ENCODE data around the gene CEP85.

CEP85 gene

DNA sequence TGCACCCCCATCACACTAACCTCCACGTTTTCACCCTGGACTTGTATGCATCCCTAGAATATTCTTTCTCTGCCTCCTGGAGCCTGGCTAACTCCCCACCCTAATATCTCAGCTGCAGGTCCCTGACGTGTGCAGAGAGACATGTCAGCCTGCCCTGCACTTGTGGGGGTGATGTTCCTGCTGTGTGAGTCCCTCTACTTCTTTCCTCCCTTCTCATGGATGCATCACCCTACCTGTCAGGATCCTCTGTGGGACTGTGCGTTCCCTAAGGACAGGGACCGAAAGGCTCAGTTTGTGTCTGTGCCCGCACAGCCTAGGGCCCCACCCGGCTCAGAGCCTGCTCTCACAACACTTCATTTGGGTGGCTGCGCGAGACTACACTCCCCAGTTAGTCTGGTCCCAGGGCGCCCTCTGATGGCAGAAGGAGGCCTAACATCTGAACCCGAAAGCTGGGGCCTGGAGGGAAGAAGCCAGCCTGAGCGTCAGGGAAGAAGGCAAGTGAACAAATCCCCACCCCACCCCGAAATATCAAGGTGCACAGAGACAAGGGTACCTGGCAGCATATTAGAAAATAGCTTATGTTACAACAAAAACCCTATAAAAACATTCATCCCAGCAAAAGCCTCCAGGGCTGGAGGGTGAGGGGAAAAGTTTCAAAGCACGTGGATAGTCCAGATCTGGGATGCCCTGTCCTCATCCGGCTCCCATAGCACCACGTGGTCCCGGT is 87.5 kb downstream of the CEP85 start:
- TF ChIP-seq, protein P1, sequence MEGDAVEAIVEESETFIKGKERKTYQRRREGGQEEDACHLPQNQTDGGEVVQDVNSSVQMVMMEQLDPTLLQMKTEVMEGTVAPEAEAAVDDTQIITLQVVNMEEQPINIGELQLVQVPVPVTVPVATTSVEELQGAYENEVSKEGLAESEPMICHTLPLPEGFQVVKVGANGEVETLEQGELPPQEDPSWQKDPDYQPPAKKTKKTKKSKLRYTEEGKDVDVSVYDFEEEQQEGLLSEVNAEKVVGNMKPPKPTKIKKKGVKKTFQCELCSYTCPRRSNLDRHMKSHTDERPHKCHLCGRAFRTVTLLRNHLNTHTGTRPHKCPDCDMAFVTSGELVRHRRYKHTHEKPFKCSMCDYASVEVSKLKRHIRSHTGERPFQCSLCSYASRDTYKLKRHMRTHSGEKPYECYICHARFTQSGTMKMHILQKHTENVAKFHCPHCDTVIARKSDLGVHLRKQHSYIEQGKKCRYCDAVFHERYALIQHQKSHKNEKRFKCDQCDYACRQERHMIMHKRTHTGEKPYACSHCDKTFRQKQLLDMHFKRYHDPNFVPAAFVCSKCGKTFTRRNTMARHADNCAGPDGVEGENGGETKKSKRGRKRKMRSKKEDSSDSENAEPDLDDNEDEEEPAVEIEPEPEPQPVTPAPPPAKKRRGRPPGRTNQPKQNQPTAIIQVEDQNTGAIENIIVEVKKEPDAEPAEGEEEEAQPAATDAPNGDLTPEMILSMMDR (IDR thresholded peaks at IDR 0.05; ENCODE audit: low read depth, low read length), result peak; percentile 91
- no peak overlapping the region for H3K4me3 ChIP-seq (ENCODE audit: low read depth, low read length)
- in situ Hi-C loops (cut with HindIII; ENCODE audit: low sequenced_read_pairs), result no loop called here
- DNase-seq (ENCODE audit: low read depth, low spot score), result peak; percentile 85

DNA sequence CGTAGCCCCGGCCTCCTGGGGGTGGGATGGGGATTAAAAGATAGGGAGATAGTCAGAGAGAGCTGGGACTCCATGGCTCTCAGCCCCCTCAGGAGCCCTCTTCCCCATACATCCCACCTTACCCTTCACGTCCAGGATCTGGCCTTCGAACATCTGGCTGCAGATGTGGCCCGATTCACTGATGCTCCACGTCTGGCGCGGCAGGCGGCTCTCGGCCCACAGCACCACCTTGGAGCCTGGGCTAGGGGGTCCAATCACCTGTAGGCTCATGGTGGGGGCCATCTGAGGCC is 88.0 kb downstream of the CEP85 start:
- in situ Hi-C loops (cut with HindIII; ENCODE audit: low sequenced_read_pairs), result no loop called here
- H3K4me3 ChIP-seq (ENCODE audit: low read depth, low read length), result no peak overlapping the region
- no peak for DNase-seq (ENCODE audit: low read depth, low spot score)
- TF ChIP-seq, protein P1 (IDR thresholded peaks at IDR 0.05; ENCODE audit: low read depth, low read length), result no peak

DNA sequence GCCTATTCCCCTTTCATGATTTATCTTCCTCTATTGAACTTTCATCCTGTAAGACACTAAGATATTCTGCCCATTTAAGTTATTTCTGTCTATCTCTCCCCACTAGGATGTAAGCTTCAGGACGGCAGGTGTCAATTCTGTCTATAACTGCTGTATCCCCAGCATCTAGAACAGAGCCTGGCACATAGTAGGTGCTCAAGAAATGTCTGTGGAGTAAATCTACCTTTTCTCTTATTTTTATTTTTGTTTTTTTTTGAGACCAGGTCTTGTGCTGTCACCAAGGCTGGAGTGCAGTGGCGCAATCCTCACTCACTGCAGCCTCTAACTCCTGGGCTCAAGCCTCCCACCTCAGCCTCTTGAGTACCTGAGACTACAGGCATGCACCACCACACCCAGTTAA is 89.4 kb downstream of the CEP85 start:
- no peak for DNase-seq (ENCODE audit: low read depth, low spot score)
- TF ChIP-seq, protein P1 (IDR thresholded peaks at IDR 0.05; ENCODE audit: low read depth, low read length), result no peak
- no peak overlapping the region for H3K4me3 ChIP-seq (ENCODE audit: low read depth, low read length)
- in situ Hi-C loops (cut with HindIII; ENCODE audit: low sequenced_read_pairs), result no loop called here

DNA sequence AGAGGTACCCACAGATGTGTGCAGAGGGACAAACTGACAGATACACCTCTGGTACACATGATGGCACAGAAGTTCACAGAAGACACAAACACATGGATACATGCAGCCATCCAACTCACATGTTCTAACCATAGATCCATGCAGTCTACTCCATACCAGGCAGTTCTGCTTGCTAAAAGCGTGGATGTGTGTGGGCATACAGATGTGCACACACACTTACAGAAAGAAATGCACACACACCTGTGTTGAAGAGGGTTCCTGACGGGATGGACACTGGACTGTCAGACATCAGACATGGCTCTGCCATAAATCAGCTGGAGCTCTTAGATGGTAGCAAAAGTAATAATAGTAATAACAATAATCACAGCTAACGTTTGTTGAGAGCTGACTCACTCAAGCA is 90.5 kb downstream of the CEP85 start:
- no peak for DNase-seq (ENCODE audit: low read depth, low spot score)
- H3K4me3 ChIP-seq (ENCODE audit: low read depth, low read length), result no peak overlapping the region
- in situ Hi-C loops (cut with HindIII; ENCODE audit: low sequenced_read_pairs), result no loop called here
- TF ChIP-seq, protein P1 (IDR thresholded peaks at IDR 0.05; ENCODE audit: low read depth, low read length), result no peak

GRCh38 chr1:26327956-26328362 is 94.0 kb downstream of the CEP85 start:
- no peak overlapping the region for H3K4me3 ChIP-seq (ENCODE audit: low read depth, low read length)
- DNase-seq (ENCODE audit: low read depth, low spot score), result no peak
- in situ Hi-C loops (cut with HindIII; ENCODE audit: low sequenced_read_pairs), result no loop called here
- TF ChIP-seq, protein P1 (IDR thresholded peaks at IDR 0.05; ENCODE audit: low read depth, low read length), result no peak
